Endothelial cell of umbilical vein (primary cell): ENCODE results near the gene YIPF2.

Experiments
- CTCF ChIP-seq, 2 donors: IDR thresholded peaks; 1 replicate in 1 of 2; 2 replicates in 1 of 2; pipeline ENCODE4 v1.5.1; 2011; ENCODE audit warnings: low read length in 2 of 2, mild to moderate bottlenecking in 2 of 2, moderate library complexity in 2 of 2, control low read depth in 1 of 2, inconsistent platforms in 1 of 2, low read depth in 1 of 2; ENCODE audit not compliant: insufficient read depth in 1 of 2; ENCODE audit errors: extremely low read depth in 1 of 2
- FOS ChIP-seq: IDR thresholded peaks from 2 replicates; pipeline ENCODE4 v1.6.1; 2011; ENCODE audit warnings: mild to moderate bottlenecking, low read length, moderate library complexity, borderline replicate concordance; ENCODE audit not compliant: insufficient read depth
- GATA2 ChIP-seq: IDR thresholded peaks from 2 replicates; pipeline ENCODE4 v1.7.0; 2011; ENCODE audit warnings: low read depth, mild to moderate bottlenecking, moderate library complexity, mixed read lengths, low read length; ENCODE audit not compliant: insufficient read length, insufficient read depth
- MYC ChIP-seq: IDR thresholded peaks from one replicate; pipeline ENCODE4 v1.6.1; 2011; ENCODE audit warnings: mild to moderate bottlenecking, low read depth, low read length
- POLR2A ChIP-seq: IDR thresholded peaks from 2 replicates; pipeline ENCODE4 v1.6.1; 2012; ENCODE audit warnings: low read depth, mild to moderate bottlenecking, control low read depth, low read length
- POLR2AphosphoS5 ChIP-seq: IDR thresholded peaks from 2 replicates; pipeline ENCODE4 v1.6.1; 2012; ENCODE audit warnings: low read depth, mild to moderate bottlenecking, control low read depth, low read length, moderate library complexity; ENCODE audit not compliant: insufficient read depth

GRCh38 chr19:10927730-10928562 lies 493 bp downstream of the YIPF2 start:
- TF ChIP-seq CTCF (IDR thresholded peaks at IDR 0.05; ENCODE audit: extremely low read depth in 1 of 2, insufficient read depth in 1 of 2, low read depth in 1 of 2, low read length in 2 of 2) (no peak), POLR2A (no peak), GATA2 (no peak), MYC (no peak), POLR2AphosphoS5 (no peak), FOS (no peak)
